Lower leg skin (tissue), 4 donors: ENCODE results near the gene SEMA3A. TPM values are rescaled to one million over a fixed set of nuclear protein-coding genes. Genes with fewer than 3 reads are reported as not detected.

Experiments used
- DNase-seq, 2 donors: peaks; one replicate each; pipeline ENCODE4 v3.0.0-alpha.2; 2019; ENCODE audit warnings: low spot score in 2 of 2
- H3K4me3 ChIP-seq: fragments of 200-600 bp; sonication (generic); 2 replicates; pipeline ENCODE4 v1.5.1; 2017; ENCODE audit warnings: mild to moderate bottlenecking, low read depth; ENCODE audit not compliant: poor library complexity, severe bottlenecking
- CTCF ChIP-seq, 3 donors: fragments of 450-650 bp; IDR thresholded peaks; one replicate each; pipeline ENCODE4 v1.5.1; 2016; ENCODE audit warnings: antibody characterized with exemption in 3 of 3, mild to moderate bottlenecking in 3 of 3, moderate library complexity in 2 of 3
- POLR2A ChIP-seq, 2 donors: fragments of 450-650 bp; IDR thresholded peaks; one replicate each; pipeline ENCODE4 v1.6.1; 2016 to 2017; ENCODE audit warnings: antibody characterized with exemption in 2 of 2, mild to moderate bottlenecking in 1 of 2, moderate library complexity in 1 of 2
- WGBS, 2 donors: methylation state at CpG; one replicate each; pipeline ENCODE4 v1.1.5; 2018; 5-methylcytosine and 5-hydroxymethylcytosine counted together
- intact Hi-C: fragments of 100-400 bp; cut with DNase I; formaldehyde crosslinking; loops from one replicate; pipeline ENCODE4 v1.15.0; 2023; ENCODE audit warnings: low total_unique reads
- total RNA-seq, 4 donors: library from RNA; depleted of rRNA; stranded (reverse); fragments of >200 nt; gene quantifications; one replicate each; pipeline ENCODE4 v1.1.0, GENCODE V29; 2016

SEMA3A gene
- total RNA-seq, 4 donors from 2014 or later: 0.19 to 1.6 (median 1.4) TPM

GRCh38 chr7:84013616-84014240, 180.9 kb downstream of the SEMA3A start:
- 93 to 95% methylated on average over 6 of the region's 6 CpGs for WGBS, 2 donors
- TF ChIP-seq POLR2A (IDR thresholded peaks at IDR 0.05) (no peak), CTCF (IDR thresholded peaks at IDR 0.05) (no peak)
- no peak overlapping the region for H3K4me3 ChIP-seq
- no peak for DNase-seq
- intact Hi-C loops: no loop called here

- intact Hi-C loops: no loop called here
- TF ChIP-seq POLR2A (IDR thresholded peaks at IDR 0.05) (no peak), CTCF (IDR thresholded peaks at IDR 0.05) (no peak)
Observed at GRCh38 chr7:84009782-84010181, 184.8 kb downstream of the SEMA3A start.

GRCh38 chr7:84009051-84009450, 185.5 kb downstream of the SEMA3A start:
- no peak overlapping the region for H3K4me3 ChIP-seq
- no peak for DNase-seq
- intact Hi-C loops: no loop called here
- TF ChIP-seq POLR2A (IDR thresholded peaks at IDR 0.05) (no peak), CTCF (IDR thresholded peaks at IDR 0.05) (no peak)

More at GRCh38 chr7:84009782-84010181, 184.8 kb downstream of the SEMA3A start:
- no peak overlapping the region for H3K4me3 ChIP-seq
- DNase-seq: no peak
- WGBS, 2 donors: 0% methylated on average over 1 of the region's 1 CpG; no CpG with 5 or more reads in 1 of the 2 donors

GRCh38 chr7:84003191-84003590, 191.4 kb downstream of the SEMA3A start:
- no peak for DNase-seq
- intact Hi-C loops: no loop called here
- no peak for TF ChIP-seq POLR2A (IDR thresholded peaks at IDR 0.05)
- TF ChIP-seq CTCF (IDR thresholded peaks at IDR 0.05): no peak
- no peak overlapping the region for H3K4me3 ChIP-seq
- 89 to 96% methylated on average over 1 of the region's 1 CpG for WGBS, 2 donors

- intact Hi-C loops: no loop called here
- no peak for TF ChIP-seq CTCF (IDR thresholded peaks at IDR 0.05)
- TF ChIP-seq POLR2A (IDR thresholded peaks at IDR 0.05): no peak
- 50 to 53% methylated on average over 3 of the region's 3 CpGs for WGBS, 2 donors
- no peak overlapping the region for H3K4me3 ChIP-seq
- DNase-seq: no peak
Observed at GRCh38 chr7:84002348-84002747, 192.2 kb downstream of the SEMA3A start.

GRCh38 chr7:83996879-83997278, 197.7 kb downstream of the SEMA3A start:
- WGBS, 2 donors: 0 to 1% methylated on average over 1 of the region's 1 CpG
- H3K4me3 ChIP-seq: no peak overlapping the region
- intact Hi-C loops: no loop called here
- DNase-seq: no peak
- no peak for TF ChIP-seq CTCF (IDR thresholded peaks at IDR 0.05)
- TF ChIP-seq POLR2A (IDR thresholded peaks at IDR 0.05): no peak
